AG20443 (cell line): Measurements from ENCODE around the gene RHOC.
A peak's percentile ranks its signal among the peaks of the same experiment; 100 is the strongest.

Source experiments
- DNase-seq: peaks from one replicate; pipeline ENCODE4 v3.0.0; 2012; ENCODE audit warnings: low spot score, mixed read lengths

The RHOC gene

GRCh38 chr1:112701227-112702066 is 5.5 kb downstream of the RHOC start:
- no peak for DNase-seq

DNA sequence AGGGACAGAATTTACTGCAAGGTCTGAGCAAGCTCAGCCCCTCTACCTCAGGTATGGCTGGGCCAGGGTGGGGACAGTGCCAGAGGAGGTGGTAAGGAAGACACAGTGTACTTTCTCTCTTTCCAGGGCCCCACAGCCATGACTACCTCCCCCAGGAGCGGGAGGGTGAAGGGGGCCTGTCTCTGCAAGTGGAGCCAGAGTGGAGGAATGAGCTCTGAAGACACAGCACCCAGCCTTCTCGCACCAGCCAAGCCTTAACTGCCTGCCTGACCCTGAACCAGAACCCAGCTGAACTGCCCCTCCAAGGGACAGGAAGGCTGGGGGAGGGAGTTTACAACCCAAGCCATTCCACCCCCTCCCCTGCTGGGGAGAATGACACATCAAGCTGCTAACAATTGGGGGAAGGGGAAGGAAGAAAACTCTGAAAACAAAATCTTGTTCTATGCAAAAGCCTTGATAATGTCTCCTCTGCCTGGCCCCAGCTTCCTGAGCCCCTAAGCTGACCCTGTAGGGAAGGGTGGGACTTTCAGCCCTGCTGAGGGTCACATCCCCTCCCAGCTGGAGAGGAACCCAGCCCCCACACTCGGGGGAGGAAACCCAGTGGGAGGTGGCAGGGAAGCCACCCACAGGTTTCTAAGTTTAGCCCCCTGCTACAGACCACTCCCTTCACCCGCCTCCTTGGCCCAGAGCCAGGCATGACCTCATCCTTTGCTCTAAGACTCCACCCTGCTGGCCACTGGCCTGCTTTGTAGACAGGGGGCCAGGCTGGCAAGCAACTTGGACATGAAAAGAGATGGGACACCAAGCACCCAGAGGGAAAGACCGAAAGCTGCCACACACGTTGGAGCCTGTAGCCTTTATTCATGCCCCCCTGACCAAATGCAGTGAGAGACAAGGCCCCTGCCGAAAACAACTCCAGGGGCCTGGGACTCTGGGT is 6.4 kb downstream of the RHOC start:
- peak; percentile 88 for DNase-seq

DNA sequence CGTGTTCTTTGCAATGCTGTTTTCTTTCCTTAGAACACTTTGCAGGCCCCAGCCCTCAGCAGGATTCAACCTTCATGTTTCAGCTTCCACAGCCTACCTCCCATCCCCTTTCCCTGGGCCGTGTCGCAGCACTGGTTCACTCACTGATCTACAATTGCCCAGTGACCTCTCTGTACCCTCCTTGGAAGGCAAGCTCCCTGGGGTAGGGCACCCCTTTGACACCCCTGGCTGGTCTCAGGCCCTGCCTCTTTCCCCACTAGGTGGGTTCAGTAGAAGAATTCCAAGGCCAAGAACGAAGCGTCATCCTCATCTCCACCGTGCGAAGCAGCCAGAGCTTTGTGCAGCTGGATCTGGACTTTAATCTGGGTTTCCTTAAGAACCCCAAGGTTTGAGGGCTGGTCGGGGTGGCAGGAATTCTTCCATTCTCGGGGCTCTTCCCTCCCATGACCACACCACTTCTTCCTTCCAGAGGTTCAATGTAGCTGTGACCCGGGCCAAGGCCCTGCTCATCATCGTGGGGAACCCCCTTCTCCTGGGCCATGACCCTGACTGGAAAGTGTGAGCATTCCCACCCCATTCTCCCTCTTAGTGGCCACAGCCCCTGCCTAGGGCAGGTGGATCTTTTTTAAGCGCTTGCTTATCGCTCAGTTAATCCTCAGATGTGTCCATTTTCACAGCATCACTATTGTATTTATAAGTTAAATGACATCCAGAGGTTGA is 7.3 kb downstream of the RHOC start:
- no peak for DNase-seq

- no peak for DNase-seq
Measured at GRCh38 chr1:112698366-112699310, 8.3 kb downstream of the RHOC start.

DNA sequence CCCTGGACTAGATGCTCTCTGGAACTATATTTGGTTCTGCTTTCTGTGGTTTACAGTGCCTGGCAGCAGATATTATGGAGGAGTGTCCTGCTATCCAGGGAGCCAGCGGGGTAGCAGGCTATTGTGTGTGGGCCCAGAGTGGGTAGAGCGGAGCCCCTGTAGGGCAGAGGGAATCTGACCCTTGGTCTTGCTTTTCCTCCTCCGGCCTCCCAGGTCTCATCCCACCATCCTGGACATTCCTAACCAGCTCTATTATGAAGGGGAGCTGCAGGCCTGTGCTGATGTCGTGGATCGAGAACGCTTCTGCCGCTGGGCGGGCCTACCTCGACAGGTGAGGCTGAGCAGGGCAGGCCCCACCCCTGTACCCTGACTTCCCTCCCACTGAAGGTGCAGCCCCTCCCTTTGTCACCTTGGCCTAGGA is 9.1 kb downstream of the RHOC start:
- DNase-seq, result no peak

GRCh38 chr1:112696578-112697314 is 10.2 kb downstream of the RHOC start:
- DNase-seq, result no peak

DNA sequence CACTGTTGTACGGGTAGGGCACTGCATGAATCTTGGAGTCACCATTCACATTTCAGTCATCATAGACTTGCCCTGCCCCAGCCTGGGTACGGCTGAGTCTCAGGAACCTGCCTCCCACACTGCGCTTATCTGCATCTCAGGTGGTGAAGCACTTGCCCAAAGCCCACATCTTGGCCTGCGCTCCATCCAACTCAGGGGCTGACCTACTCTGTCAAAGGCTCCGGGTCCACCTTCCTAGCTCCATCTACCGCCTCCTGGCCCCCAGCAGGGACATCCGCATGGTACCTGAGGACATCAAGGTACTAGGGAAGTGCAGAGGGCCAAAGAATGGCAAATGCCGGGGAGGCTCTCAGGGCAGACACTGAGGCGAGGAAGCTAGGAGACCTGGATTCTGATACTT is 11.7 kb downstream of the RHOC start:
- DNase-seq, result no peak

DNA sequence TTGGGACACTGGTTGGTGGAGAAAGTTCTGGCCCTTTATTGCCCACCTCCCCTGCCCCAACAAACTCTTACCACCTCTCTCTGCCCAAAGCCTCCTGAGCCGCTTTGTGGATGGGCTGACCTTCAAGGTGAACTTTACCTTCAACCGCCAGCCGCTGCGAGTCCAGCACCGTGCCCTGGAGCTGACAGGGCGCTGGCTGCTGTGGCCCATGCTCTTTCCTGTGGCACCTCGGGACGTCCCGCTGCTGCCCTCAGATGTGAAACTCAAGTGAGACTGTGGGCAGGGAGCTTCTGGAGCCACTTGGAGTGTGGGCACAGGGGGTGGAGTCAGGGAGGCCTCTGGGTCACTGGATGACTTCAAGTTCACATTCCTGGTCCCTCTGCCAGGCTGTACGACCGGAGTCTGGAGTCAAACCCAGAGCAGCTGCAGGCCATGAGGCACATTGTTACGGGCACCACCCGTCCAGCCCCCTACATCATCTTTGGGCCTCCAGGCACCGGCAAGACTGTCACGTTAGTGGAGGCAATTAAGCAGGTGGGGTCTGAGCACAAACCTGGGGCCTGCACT is 12.5 kb downstream of the RHOC start:
- no peak for DNase-seq

- no peak for DNase-seq
Measured at GRCh38 chr1:112693821-112694220, 13.1 kb downstream of the RHOC start.

GRCh38 chr1:112692681-112693080 is 14.2 kb downstream of the RHOC start:
- DNase-seq, result no peak

- no peak for DNase-seq
Measured at GRCh38 chr1:112689842-112690237, 17.1 kb downstream of the RHOC start.

GRCh38 chr1:112689196-112689841 is 17.6 kb downstream of the RHOC start:
- DNase-seq, result no peak

DNA sequence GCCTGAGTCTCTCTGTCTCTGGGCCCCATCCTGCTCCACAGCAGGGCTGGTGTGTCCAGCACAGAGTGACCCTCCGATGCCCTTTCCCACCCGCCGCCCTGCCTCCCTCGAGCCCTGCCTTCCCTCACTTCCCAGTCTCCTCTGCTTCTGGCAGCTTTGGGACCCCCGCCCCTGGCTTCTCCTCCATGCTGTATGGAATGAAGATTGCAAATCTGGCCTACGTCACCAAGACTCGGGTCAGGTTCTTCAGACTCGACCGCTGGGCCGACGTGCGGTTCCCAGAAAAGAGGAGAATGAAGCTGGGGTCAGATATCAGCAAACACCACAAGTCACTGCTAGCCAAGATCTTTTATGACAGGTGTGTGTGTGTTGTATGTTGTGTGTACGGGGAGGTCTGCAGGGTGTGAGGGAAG is 18.1 kb downstream of the RHOC start:
- no peak for DNase-seq

GRCh38 chr1:112687785-112688496 is 19.0 kb downstream of the RHOC start:
- no peak for DNase-seq

DNA sequence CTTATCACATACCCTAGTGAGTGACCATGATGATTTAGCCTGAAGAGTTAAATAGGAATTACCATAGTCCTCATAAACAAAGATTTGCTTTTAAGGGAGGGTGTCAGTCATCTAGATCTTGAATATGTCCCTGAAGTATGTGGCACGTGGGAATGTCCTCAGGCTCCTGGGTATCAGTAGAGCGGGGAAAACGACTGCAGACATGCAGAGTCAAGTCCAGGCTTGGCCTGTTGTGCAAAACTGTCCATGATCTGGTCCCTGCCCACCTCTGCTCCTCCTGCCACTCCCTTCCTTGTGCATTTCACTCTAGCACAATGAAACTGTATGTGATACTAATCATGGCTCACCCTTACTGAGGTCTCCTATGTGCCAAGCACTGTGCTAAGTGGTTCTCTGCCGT is 19.6 kb downstream of the RHOC start:
- no peak for DNase-seq

- no peak for DNase-seq
Measured at GRCh38 chr1:112686835-112687234, 20.1 kb downstream of the RHOC start.

DNA sequence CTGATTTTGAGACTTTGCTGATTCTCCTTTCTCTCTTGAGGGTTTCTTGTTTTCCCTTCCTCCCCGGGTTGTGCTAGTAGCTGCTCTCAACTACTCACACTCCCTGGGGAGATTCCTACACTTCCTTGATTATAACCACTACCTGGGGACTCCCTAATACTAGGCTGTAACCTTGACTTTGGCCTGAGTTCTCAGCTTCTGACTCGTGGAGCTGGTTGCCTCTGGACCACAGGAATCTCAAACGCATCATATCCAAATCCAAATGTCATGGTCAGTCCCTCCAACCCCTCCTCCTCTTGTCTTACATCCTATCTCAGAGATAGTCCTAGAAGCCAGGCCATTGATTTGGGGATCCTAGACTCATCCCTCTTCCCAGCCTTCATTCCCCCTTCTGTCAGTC is 20.5 kb downstream of the RHOC start:
- no peak for DNase-seq

GRCh38 chr1:112685913-112686312 is 21.0 kb downstream of the RHOC start:
- DNase-seq, result no peak

DNA sequence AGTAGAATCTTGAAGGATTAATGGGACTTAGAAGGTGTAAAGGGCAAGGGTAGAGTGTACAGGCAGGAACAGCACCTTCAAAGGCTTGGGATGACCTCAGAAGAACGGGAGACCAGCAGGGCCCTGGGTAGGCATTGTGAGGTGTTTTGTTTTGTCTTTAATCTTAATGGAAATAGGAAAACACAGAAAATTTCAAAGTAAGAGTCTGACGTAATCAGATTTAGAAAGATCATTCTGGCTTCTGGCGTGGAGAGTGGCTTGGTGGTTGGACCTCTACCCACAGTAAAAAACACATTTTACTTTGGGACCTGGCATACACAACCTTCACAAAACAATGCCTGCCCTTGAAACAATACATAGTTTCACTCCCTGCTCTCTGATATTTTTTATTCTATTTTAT is 28.3 kb downstream of the RHOC start:
- DNase-seq, result no peak
